Neural progenitor cell (in vitro differentiated cells): ENCODE data around the gene PRKD1.

Experiments used
- EZH2 ChIP-seq: fragments of 200-600 bp; sonication (generic); IDR thresholded peaks from 2 replicates; pipeline ENCODE4 v1.6.1; 2017; ENCODE audit warnings: antibody characterized with exemption, mild to moderate bottlenecking, moderate library complexity
- EZH2phosphoT487 ChIP-seq: fragments of 200-600 bp; sonication (generic); IDR thresholded peaks from 2 replicates; pipeline ENCODE4 v1.6.1; 2017; ENCODE audit warnings: antibody characterized with exemption
- TF ChIP-seq, protein P1 (sequence below): fragments of 200-600 bp; sonication (generic); IDR thresholded peaks from 2 replicates; pipeline ENCODE4 v1.5.1; 2017; ENCODE audit warnings: antibody characterized with exemption, mild to moderate bottlenecking

DNA sequence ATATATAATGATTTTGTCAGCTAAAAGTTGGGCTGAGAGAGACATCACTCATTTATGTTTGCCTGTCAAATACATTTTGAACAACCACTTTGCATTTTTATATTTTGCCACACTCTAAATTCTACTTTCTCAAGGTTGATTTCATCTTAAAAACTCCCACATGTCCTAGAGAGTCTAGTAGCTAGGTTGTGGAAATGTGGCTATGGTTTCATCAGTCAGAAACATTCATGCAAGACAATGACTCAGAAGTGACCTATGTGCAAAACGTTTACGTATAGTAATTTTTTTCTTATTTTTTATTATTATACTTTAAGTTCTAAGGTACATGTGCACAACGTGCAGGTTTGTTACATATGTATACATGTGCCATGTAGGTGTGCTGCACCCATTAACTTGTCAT lies 27.4 kb upstream of the PRKD1 start:
- TF ChIP-seq, protein P1, sequence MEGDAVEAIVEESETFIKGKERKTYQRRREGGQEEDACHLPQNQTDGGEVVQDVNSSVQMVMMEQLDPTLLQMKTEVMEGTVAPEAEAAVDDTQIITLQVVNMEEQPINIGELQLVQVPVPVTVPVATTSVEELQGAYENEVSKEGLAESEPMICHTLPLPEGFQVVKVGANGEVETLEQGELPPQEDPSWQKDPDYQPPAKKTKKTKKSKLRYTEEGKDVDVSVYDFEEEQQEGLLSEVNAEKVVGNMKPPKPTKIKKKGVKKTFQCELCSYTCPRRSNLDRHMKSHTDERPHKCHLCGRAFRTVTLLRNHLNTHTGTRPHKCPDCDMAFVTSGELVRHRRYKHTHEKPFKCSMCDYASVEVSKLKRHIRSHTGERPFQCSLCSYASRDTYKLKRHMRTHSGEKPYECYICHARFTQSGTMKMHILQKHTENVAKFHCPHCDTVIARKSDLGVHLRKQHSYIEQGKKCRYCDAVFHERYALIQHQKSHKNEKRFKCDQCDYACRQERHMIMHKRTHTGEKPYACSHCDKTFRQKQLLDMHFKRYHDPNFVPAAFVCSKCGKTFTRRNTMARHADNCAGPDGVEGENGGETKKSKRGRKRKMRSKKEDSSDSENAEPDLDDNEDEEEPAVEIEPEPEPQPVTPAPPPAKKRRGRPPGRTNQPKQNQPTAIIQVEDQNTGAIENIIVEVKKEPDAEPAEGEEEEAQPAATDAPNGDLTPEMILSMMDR = no peak
- no peak for TF ChIP-seq EZH2
- TF ChIP-seq EZH2phosphoT487 = no peak
